GM21717 (cell line): Measurements from ENCODE around the gene XYLT1.

Experiments
- ATAC-seq: cut with Tn5 transposase; IDR thresholded peaks from one replicate; pipeline ENCODE4 v1.9.1; 2021; ENCODE audit warnings: mild to moderate bottlenecking, moderate library complexity; ENCODE audit not compliant: unreplicated experiment

The XYLT1 gene

DNA sequence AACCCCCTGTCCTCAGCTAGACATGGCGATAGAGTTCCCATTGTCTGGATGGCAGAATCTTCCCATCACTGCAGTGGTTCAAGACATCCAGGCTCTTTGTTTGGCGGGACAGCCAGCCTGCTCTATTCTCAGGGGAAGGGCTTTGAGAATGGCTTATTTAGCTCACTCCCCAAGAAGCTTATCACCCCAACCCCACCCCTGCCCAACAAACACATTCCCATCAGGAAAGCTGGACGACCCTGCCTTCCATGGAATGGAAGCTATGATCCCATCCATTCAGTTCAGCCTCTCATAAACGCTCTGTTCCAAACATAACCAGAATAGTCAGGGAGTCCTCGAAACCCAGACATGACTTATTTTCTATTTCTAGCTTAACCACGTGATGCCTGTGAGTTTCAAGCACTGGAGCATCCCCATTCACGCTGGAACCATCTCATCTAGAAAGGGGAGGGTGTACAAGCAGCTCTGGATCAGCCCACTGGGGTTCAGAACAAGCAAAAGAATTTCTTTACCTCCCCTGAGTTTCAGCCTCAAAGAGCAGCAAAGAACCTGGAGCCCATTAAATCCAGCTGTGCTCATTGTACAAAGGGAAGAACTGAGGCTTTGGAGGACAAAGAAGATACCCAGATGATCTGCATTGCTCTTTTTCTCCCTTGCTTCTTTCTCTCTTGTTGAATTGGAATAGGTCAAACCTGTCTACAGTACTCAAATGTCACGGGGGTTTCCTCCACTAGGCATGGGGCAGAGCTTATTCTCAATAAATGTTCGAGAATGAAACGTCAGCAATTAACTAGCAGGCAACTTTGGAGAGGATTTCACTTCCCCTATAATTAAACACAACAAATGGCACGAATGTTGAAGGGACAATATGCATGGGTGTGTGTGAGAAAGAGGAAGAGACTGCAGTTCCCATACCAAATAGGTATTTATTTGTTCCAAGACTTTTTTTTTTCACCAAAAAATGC is 93.1 kb downstream of the XYLT1 start:
- ATAC-seq, result no peak

DNA sequence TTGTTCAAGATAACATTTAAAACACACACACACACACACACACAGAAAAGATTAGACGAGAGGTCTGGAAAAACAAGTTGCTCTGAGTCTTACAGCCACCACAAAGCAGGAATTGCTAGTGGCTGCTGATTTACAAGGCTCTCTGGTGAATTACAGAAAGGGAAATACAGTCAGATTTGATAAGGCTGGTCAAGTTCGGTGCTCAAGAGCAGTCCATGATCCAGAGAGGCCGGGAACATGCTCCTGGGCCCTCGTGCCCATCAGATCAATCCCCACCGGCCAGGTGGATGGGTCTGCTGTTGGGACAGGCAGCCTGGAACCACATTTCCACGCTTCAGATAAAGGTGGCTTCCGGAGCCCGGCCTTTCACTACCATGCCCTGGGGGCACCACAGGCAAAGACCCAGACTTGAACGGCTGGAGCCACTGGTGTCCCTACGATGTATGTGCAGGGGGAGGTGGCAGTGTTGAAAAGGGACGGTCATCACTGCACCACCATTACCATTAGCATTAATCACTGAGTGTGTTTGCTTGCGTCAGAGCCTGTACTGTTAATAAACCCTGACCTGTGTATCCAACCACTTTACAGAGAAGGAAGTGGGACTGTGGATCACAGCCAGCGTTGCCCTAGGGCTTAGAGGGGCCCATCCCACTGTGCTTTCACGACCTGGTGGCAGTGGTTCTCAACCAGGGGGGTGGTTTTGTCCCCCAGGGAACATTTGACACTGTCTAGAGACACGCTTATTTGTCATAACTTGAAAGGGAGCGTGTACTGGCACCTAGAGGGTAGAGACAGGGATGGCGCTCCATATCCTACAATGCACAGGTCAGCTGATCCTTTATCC is 95.1 kb downstream of the XYLT1 start:
- ATAC-seq, result no peak

DNA sequence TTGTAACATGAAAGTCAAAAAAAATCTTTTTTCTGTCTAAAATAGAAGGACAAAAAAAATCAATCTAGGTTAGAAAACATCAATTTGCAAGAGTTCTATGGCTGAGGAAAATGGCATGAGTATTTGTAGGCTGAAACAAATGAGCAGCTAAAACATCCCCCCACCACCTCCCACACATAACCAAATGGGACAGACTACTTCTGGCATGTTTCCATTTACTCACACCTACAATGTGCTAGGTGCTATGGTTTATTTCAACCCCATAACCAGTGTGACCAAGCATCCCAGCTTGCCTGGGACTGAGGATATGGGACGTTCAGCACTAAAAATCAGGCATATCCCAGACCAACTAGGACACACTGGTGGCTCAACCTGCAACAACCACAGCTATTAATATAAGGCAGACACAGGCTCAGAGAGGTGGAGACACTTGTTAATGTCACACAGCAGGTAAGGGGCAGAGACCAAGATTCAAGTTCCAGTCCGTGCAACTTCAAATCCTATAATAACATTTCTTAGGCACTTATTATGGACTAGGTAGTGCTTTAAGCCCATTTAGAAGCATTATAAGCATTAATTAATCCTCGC is 96.0 kb downstream of the XYLT1 start:
- ATAC-seq, result no peak

DNA sequence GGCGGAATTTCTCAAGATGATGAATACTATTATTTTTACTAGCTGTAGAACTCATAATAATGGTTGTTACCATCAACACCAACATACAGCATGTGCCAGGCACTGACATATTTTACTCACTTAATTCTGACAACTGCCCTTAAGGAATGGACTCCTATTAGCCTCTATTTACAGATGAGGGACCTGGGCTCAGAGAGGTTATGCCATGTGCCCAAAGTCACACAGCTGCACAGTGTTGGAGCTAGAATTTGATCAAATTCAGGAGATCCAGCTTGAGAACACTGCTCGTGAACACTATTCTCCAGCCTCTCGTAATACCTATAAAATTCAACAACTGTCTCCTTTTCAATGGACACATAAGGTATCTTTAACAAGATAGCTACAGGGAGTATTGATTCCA is 97.2 kb downstream of the XYLT1 start:
- ATAC-seq, result no peak

DNA sequence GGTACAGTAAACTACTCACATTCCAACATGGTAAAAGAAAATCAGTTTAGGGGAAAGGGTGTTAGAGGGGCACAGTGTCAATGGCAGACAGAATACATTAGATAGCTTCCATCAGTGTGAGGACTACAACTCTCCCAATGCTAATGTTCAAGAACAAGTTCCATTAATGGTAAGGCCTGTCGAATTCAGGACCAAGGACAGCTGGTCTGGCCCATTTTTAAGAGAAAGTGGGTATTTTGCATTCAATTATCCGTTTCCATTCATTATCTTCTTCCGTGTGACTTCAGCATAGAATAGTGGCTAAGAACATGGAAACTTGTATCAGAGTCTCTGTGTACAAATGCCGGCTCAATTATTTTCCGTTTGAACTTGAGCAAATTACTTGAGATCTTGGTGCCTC is 98.4 kb downstream of the XYLT1 start:
- ATAC-seq, result no peak

DNA sequence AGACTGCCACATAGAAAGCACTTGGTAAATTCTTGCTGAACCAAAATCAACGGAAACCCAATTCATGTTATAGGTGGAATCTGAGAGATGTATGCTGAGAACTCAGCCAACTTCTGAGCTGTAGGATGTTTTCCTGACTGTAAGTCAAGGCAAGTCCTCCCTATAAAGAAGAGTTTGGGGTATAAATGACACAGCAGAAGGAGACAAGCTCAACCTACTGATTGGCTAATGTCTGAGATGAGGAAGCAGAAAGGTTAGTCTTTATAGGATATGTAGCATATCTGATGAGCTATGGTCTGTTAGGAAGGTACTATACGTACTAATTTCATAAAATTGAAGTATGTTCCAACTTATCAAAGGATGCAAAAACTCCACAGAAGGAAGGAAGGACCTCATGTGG is 99.5 kb downstream of the XYLT1 start:
- ATAC-seq, result no peak

DNA sequence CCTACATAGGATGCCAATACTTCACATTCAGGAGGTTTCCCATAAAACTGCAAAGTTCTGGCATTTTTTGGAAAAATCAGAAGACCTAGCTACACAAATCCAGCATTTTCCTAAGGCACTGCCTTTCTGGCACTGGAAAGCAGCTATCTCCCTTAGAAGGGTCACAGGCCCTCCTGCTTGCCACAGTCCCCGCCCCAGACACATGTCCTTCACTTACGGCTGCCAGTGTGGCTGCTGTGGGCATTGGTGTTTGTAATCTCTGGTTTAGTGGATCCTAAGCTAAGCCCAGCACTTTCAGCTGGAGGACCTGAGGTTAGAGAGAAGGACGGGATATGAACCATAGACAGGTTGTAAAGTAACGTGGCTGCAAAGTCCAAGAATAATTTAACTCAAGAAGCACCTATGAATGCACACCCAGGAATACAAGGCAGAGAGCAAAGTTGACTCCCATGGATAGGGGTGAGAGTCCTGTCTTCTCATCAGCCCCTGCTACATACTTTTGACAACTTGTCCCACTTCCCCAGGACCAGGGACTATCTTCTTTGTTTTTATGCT is 100.0 kb downstream of the XYLT1 start:
- ATAC-seq, result no peak

DNA sequence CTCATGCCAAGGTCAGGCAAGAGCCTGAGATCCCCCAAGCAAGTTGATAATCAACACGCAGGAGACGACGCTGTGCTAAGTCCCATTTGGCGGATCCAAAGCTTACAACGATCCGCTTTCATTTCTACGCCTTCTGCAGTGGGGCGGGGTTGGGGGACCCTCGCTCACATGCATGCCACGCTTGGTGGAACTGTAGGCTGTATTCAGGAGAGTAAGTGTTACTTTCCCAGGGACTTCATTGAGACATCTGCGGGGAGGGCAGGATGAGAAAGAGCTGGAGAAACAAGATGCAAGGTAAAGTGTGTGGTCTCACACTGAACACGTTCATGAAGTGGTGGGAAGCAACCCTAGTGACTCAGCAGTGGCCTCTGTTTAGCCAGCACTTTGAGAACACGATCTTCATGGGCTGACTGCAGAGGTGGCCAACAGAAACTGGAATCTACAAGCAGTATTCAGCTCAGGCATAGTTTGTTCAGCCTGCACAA is 100.5 kb downstream of the XYLT1 start:
- no peak for ATAC-seq

DNA sequence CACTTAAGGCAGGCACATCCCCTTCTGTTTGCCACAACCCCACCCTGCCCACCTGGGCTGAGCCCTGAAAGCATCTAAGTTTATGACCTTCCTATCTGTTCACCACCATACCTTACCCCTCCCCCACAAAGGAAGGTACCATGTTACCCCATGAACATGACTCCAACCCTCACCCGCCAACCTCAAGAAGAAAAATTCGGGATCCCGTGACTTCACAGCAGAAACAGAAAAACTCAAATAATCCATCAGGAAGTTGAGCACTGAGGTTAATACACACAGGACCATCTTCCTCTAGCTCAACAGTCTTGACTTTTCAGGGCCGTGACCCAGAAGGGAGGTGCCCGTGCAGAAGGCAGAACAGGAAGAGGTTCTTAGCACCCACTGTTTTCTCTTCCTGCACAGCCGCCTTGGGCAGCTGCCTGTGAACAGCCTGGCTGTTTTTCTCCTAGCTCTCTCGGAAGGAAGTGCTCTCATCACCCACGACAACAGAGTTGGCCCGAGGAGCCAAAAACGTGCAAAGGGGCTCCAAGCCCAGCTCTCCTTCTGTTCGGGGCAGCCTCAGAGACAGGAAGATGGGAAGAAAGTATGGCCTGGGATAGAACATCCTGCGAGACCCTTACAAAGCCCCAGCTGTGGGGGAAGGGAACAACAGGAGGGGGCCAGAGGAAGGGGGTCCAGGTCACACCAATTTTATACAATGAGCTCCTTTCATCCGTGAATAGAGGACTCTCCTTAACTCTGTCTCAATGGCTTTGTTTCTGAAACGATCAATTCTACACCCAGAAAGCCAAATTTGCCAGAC is 101.1 kb downstream of the XYLT1 start:
- ATAC-seq, result peak; percentile 57

DNA sequence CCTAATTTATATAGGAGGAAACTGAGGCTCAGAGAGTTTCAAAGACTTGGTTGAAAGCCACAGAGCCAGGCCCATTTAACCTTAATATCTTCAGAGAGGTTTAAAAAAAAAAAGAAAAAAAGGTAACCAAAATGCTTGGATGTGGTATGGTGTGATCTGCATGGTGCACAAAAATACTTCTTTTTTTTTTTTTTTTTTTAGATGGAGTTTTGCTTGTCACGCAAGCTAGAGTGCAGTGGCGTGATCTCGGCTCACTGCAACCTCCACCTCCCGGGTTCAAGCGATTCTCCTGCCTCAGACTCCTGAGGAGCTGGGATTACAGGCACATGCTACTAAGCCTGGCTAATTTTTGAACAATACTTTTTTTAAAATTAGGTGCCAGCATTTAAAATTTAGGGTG is 101.8 kb downstream of the XYLT1 start:
- ATAC-seq, result no peak

DNA sequence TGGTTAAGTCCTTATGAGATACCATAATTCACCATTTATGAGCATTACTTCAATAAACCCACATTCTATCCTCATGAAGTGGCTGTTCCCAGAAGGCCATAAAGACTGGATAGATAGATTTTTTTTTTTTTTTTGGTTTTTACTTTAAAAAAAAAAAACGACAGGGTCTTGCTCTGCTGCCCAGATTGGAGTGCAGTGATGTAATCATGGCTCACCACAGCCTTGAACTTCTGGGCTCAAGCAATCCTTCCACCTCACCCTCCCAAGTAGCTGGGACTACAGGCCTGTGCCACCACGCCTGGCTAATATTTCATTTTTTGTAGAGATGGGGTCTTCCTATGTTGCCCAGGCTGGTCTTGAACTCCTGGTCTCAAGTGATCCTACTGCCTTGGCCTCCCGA is 102.3 kb downstream of the XYLT1 start:
- ATAC-seq, result no peak

DNA sequence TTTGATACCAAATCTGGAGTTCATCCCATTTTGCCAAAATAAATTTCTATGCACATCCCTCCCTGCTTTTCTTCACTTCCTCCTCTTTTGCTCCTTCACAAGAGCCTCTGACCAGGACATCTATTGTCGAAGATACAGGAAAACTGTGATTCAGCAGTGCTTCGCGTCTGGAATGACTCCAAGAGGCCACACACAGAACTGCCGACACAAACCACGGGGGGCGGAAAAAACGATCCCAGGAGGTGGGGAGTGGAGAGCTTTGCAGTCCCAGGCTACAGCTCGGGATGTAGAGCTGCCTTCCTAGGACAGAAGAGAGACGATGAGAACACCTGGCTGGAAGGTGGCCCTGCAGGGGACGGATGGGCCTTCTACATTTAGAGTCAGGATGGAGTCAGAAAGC is 102.8 kb downstream of the XYLT1 start:
- ATAC-seq, result no peak

DNA sequence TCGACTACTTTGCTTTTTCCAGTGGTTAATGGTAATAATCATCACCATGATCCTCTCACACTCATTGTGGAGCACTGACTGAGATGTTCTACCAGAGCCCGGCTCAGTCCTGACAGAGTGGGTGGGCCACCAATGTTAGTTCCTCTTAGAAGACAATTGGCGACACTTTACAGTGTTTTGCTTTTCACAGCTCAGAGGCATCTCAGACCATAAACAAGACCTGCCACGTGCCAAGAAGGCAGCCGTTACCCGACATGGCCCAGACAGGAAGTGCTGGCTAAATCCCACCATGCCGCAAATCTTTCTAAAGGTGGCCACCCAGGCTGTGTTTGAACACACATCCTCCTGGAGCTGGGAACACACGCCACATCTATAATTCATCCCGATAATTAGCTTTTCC is 103.7 kb downstream of the XYLT1 start:
- no peak for ATAC-seq

DNA sequence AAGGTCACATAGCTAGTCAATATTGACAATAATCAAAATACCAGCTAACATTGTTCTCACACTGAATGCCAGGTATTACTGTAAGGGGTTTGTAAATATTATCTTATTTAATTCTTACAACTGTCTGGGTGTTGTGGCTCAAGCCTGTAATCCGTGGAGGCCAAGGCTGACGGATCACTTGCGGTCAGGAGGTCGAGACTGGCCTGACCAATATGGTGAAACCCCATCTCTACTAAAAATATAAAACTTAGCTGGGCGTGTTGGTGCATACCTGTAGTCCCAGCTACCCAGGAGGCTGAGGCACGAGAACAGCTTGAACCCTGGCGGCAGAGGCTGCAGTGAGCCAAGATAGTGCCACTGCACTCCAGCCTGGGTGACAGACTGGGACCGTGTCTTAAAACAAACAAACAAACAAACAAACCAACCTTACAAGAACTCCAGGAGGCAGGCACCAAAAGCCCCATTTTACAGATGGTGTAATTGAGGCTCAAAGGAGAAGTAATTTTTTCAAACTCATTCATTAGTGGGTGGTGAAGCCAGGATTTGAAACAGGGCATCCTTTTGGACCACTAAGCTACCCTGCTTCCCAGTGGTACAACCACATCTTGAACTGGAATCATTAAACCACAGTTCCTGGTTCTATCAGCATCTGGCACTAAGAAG is 104.3 kb downstream of the XYLT1 start:
- ATAC-seq, result no peak

DNA sequence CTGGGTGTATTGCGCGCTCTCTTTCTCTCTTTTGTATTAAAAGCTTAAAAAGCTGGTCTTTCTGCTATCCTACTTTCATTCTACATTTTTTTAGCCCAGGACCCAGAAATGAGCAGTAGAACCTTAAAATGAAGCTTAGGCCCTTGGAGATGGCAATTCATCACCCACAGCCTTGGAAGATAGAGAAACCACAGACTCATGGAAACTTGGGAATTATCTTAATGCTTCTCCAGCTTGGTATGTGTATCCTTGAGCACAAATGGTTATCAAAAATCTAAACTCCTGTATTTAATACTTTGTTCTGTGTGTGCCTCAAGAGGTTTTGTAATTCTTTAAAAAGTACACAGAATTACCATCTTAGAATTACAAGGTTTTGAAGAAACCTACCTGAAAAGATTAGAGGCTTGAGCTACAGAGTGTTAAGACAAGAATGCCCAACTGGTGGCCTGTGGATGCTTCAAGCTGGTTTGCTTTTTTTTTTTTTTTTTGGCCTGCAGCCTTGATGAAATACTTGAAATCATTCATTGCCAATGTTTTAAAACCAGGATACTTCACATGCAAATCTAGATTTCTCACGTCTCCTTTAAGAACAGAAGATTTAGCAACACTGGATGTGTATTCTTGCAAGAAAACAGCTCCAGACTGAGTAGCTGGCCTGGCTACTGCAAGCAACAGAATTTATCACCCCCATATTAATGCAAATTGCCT is 105.0 kb downstream of the XYLT1 start:
- ATAC-seq, result no peak

DNA sequence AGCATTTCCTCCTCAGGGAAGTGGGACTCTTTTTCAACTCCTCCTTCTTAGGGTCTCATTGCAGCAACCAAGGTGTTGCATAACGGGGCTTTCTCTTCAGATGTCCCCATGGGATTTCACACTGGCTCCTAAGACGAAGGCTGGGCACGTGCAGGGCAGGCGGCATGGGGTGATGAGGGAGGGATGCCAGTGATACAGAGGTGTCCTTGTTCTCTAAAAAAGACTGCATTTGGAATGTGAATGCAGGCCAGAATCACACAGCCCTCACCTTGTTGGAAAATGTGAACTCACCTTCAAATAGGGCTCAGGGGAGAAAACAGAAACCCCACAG is 105.6 kb downstream of the XYLT1 start:
- ATAC-seq, result no peak

DNA sequence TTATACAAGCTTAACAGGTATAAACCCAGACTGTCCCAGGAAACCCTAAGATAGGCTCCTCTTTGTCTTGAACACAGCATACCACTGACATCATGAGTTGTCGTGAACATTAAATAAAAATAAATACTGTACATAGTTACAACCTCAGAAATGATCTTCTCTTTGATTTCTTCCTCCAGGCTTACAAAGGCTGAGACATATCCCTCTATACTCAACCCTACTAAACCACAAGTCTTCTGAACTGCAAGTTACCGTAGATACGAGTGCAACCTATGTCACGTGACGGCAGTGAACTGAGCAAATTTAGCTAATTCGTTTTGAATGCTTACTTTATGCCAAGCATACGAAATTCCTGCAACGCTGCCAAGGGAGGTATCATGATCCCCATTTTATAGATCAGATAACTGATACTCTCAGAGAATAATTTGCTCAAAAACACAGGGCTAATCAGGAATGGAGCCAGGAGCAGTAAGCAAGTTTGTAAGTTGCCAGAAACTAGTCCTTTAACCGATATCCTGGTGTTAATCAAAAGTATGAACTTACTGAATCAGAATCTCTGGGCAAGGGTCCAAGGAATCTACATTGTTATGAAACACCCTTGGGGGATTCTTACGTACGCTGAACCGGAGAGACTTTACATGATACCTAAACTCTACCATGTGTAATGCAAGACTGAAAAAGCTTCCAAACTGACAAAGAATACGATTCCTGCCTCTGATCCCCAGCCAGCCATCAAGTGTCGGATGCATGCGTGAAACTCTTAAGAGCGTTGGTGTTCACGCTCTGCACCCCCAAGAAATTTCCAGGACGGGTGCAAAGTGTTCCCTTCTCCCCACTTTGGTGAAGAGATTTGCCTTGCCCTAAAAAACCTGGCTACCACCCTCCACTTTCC is 106.2 kb downstream of the XYLT1 start:
- ATAC-seq, result no peak

DNA sequence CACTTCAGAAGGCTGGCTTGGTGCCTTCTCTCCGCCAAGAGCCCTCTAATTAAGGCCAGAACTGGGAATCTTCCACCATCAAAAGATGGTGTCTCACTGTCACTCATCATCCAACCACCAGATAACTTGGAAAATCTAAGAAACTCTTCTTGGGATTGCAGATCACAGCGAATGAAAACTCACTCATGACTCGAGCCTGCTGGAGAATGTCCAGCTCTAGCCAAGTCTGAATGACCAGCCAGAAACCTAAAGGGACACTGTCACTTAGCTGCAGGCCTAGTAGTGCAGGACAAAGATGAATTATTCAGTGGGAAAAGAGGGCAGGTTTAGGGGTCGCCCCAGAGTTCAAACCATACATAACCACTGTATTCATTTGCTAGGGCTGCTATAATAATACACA is 107.8 kb downstream of the XYLT1 start:
- no peak for ATAC-seq
